K562 treated with DMSO at 1 percent for 4 hours (cell line): ENCODE data around the gene CORO1C. TPM values are rescaled to one million over a fixed set of nuclear protein-coding genes. Genes with fewer than 3 reads are reported as not detected.

Experiments used
- total RNA-seq: library from RNA; unstranded; fragments of 300-600 nt; gene quantifications from 2 replicates; pipeline ENCODE4 v1.2.3, GENCODE V29; 2022; ENCODE audit not compliant: insufficient read depth

Gene CORO1C
- total RNA-seq: 50.4 and 58.5 TPM in 2 replicates

DNA sequence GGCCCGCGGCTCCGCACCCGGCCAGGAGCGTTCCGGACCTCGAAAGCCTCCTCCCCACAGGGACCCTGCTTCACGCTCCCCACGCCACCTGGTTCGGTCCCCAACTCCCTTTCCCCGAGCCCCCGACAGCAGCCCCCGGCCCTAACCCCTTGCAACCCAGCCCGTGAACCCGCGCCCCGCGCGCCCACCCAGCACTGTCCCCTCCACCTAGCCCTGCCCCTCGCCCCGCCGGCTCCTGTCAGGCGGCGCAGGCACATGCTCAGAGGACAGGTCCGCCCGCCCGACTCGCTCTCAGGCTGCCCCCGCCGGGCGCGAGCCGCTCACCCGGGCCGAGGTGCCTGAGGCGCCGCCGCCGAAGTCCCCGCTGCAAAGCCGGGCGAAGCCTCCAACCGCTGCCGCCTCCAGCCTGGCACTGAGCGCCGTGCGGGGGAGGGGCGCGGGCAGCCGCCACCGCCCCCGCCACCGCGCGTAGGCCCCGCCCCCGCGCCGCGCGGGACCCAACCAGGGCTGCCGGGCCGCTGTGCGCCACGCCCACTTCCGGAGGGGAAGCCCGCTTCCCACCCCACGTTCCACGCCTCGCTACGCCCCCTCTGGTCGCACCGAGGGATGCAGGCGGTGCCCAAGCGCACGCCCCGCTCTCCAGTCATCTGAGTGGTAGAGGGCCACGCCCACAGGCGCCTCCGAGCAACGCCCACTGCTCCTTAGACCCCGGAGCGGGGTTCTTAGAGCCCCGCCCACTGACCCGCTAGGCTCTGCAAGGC lies at the start of gene CORO1C:
Gene CORO1C, minus strand, starts transcription at position 414 of the 761 bp plus-strand sequence. CDS start 30,200 bp downstream, outside the sequence.

GRCh38 chr12:108633534-108634248 lies 97.6 kb downstream of the CORO1C start, which contains the start of gene SELPLG:
SELPLG (minus strand) TSS chr12:108633894; CDS start chr12:108624307, 9,587 bp downstream.

GRCh38 chr12:108597559-108598471 lies 133.5 kb downstream of the CORO1C start, which contains the start of gene TMEM119:
TMEM119 (minus strand) TSS chr12:108598084; CDS start chr12:108592383, 5,701 bp downstream.

Other genes with a start within 250 kb of the CORO1C start
- gene FICD, start 216.2 kb downstream of the CORO1C start, total RNA-seq: 3.9 and 5.3 TPM in 2 replicates
- 32.9 TPM in 2 replicates for gene SART3, start 170.3 kb downstream of the CORO1C start, total RNA-seq
- 74.5 and 87.9 TPM in 2 replicates for gene ISCU, start 168.9 kb downstream of the CORO1C start, total RNA-seq
- gene TMEM119, start 133.4 kb downstream of the CORO1C start, total RNA-seq: not detected in 2 replicates
- 9.0 and 21.8 TPM in 2 replicates for gene SELPLG, start 97.6 kb downstream of the CORO1C start, total RNA-seq
- 6.4 and 10.2 TPM in 2 replicates for gene SSH1, start 126.1 kb upstream of the CORO1C start, total RNA-seq
- not detected in 2 replicates for gene DAO, start 148.6 kb upstream of the CORO1C start, total RNA-seq